Measurements from ENCODE around the gene CORO2B.

Gene CORO2B

DNA sequence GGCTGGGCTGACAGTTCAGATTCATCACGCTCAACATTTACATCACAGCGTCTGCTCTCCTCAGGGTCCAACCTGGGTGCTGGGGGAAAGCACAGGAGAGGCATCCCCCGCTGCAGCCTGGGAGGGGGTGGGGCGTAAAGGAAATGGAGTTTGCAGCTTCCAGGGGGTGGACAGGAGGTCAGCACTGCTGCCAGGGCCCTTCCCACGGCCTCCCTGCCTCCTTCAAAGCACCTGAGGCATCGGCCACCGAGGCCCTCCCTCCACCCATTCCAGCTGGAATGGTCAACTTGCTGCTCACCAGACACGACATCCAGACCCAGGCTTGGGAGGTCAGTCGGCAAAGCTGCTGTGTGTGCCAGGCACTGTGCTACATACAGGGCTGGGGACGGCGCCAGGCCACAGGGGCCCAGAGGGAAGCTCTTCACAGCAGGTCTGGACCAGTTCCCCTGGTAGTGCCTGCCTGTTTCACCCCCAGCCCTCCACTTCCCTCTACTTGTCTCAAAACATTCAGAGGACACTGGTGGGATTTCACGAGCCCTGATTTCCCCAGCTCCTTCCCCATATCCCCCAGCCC, 121.2 kb downstream of the CORO2B start:
- no peak for DNase-seq (ENCODE audit: low read depth)

DNA sequence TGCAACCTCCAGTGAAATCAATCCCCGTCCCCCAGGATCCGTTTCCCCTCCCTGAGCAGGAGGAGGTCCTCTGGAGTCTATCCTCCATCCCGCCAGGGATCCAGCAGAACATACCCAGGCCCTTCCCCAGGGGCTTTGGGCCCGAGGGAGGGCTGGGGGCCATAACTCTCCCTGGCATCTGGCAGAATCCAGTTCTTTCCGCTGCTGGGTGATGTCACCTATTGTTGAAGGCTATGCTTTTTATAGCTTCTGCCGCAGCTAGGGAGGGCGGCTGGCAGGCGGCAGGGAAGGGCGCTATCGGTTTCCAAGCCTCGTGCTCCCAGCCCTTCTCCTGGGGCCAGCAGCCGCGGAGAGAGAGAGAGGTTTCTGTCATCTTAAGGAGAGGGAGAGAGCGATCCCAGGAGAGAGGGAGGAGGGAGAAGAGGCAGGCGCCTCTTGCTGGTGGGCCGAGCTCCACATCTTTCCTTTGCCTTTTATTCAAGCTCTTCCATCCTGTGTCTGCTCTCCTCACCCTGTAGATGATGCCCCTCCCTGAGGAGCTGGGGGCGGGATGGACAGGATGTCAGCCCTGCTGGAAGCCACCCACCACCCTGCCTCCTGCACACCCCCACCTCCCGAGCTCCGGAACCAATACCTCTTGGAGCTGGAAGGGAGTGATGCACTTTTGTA, 121.8 kb downstream of the CORO2B start:
- no peak for DNase-seq (ENCODE audit: low read depth)

- DNase-seq (ENCODE audit: low read depth), result no peak
Measured at GRCh38 chr15:68701886-68702285, 123.1 kb downstream of the CORO2B start.

GRCh38 chr15:68704496-68705021, 125.8 kb downstream of the CORO2B start:
- DNase-seq (ENCODE audit: low read depth), result no peak

DNA sequence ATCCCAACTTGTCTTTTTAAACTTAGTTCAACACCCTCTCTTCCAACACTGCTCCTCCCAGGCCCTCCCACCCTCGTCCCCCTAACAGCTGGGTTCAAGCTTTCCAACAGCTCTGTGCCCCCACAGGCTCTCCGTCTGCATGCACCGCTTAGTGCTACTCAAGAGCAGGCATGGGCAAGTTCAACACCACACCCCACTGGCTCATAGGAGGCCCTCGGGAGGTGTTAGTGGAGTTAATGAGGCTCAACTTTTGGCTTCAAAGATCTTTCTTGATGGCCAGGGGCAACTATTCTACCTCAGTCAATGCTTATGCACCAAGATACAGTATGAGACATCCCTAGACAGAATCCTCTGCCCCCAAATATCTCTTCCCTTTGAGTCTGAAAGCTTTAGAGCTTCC, 127.5 kb downstream of the CORO2B start:
- no peak for DNase-seq (ENCODE audit: low read depth)

- DNase-seq (ENCODE audit: low read depth), result no peak
Measured at GRCh38 chr15:68706931-68707330, 128.1 kb downstream of the CORO2B start.

DNA sequence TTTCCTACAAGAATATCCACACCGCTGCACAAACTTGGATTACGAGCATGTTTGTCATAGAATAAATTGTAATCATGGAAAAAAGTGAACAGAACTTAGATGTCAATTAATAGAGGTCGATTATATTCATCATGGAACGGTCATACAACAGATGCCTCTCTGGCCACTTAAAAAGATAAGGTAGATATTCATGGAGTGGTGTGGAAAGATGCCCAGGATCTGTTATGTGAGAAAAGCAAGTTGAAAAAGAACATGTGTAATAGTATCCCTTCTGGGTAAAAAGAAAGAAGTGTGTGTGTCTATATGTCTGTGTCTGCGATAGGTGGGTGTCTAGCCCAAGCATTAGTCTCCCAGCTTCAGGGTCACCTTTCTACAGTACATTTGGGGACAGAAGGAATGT, 128.6 kb downstream of the CORO2B start:
- no peak for DNase-seq (ENCODE audit: low read depth)

- no peak for DNase-seq (ENCODE audit: low read depth)
Measured at GRCh38 chr15:68709876-68710275, 131.1 kb downstream of the CORO2B start.

GRCh38 chr15:68710536-68710935, 131.7 kb downstream of the CORO2B start:
- no peak for DNase-seq (ENCODE audit: low read depth)

DNA sequence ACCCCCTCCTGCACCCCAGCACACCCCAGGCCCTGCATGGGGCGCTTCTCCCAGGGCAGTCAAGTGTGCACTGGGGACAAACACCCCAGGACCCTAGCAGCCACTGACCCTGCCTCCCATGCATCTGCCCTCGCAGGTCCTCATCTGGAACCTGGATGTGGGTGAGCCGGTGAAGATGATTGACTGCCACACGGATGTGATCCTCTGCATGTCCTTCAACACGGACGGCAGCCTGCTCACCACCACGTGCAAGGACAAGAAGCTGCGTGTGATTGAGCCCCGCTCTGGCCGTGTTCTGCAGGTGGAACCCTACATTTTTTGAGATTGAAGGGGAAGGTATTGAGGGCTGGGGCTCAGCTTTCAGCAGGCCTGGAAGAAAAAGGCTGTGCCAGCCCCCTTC, 132.6 kb downstream of the CORO2B start:
- DNase-seq (ENCODE audit: low read depth), result no peak

DNA sequence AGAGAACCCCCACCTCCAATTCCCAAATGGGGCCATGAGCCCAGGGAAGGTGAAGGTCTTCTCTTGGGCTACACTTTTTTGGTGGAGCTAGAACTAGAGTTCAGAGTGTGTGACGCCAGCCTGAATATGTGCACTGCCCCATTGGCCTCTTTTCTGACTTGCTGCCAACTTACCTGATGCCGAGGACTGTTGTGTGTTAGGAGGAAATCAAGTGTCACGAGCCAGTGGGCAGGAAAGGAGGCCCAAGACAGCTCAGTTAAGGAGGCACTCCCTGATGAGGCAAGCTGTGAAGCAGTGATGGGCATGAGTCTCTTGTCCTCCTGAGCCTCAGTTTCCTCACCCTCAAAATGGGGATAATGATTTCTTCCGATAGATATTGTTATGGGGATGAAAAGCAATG, 134.1 kb downstream of the CORO2B start:
- no peak for DNase-seq (ENCODE audit: low read depth)

DNA sequence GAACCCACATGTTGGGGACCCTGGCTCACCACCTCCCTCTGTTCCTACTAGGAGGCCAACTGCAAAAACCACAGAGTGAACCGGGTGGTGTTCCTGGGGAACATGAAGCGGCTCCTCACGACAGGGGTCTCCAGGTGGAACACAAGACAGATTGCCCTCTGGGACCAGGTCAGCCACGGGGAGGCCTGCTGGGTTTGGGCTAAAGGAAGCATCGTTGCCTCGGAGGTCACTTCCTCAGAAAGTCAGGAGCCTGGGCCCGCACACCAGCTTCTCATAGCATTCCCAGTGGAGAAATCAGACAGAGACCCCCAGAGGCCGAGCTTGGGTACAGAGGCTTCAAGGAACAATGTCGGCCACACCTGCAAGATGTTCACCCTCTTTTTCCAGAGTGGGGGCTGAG, 135.1 kb downstream of the CORO2B start:
- DNase-seq (ENCODE audit: low read depth), result no peak

DNA sequence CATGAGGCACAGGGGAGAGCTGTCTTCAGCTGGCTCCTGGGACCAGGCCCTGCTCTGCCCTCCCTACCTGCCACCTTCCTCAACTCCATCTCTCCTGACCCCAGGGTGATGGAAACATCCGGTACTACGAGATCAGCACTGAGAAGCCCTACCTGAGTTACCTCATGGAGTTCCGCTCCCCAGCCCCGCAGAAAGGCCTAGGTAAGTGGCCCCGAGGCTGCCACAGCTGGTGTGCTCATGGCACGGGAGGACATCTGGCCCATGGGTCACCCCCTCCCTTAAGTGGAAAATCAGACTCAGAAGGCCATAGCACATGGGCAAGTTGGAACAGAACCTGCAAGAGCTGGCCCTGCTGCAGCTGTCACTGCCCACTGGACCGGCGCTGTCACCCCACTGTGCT, 136.3 kb downstream of the CORO2B start:
- no peak for DNase-seq (ENCODE audit: low read depth)

GRCh38 chr15:68717951-68718350, 139.2 kb downstream of the CORO2B start:
- DNase-seq (ENCODE audit: low read depth), result no peak

DNA sequence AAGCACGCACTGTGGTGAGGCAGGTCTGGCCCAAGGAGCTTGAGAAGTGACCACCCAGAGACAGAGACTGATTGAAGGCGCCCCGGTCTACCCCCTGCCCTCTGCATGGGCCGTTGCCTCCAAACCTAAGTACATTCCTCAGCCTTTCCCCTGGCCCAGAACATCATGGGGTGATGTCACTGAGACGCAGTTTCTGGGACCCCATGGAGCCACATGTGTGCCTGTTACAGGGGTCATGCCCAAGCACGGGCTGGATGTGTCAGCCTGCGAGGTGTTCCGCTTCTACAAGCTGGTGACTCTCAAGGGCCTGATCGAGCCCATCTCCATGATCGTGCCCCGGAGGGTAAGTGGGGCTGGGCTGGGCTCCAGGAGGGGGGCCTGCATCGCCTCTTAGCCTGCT, 139.7 kb downstream of the CORO2B start:
- no peak for DNase-seq (ENCODE audit: low read depth)

GRCh38 chr15:68719051-68719450, 140.3 kb downstream of the CORO2B start:
- DNase-seq (ENCODE audit: low read depth), result no peak

- DNase-seq (ENCODE audit: low read depth), result no peak
Measured at GRCh38 chr15:68719672-68720071, 140.9 kb downstream of the CORO2B start.

- no peak for DNase-seq (ENCODE audit: low read depth)
Measured at GRCh38 chr15:68721886-68722285, 143.1 kb downstream of the CORO2B start.

GRCh38 chr15:68725736-68726135, 146.9 kb downstream of the CORO2B start:
- no peak for DNase-seq (ENCODE audit: low read depth)

DNA sequence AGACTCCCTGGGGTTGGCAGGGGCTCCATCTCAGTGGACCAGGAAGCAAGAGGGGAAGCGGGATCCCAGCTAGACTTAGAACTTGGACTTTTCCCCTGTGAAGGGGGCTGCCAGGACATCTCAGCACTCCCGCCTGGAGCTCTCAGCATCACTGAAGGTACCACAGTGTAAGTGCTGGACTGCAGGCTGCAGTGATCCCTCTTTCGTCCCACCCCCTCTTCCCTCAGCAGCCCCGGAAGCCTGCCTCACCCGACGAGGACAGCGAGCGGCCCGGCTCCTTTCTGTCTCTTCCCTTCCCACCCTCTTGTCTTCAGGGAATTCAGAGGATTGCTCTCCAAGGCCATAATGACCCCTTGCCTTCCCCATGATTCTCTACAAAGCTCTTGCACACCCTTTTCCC, 147.5 kb downstream of the CORO2B start:
- DNase-seq (ENCODE audit: low read depth), result no peak

DNA sequence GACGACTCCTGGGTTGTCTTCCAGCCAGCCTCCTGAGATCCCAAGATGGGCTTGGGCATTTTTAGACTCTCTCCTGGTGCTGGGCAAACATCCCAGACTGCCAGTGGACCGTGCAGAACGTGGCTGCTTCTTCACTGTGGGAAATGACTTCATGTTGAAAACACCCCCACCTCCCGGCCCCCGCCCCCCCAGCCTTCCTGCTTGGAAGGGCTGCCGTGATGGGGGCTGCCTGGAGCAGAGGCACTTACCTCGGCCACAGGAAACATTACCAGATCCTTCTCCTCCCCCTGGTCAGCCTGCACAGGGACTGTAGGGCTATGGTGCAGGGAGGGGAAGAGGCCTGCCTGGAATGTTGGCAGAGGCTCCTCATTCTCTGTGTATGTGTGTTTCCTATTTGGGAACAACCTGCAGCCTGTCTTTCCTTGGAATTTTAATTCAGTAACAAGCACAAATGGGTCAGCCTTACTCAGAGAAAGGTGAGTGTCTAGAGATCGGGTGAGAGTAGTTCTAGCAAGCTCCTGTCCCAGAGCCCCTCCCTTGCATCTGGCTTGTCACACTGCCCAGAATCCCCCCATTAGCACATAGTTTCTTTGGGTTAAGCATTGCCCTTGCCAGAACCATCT, 151.1 kb downstream of the CORO2B start:
- no peak for DNase-seq (ENCODE audit: low read depth)

DNA sequence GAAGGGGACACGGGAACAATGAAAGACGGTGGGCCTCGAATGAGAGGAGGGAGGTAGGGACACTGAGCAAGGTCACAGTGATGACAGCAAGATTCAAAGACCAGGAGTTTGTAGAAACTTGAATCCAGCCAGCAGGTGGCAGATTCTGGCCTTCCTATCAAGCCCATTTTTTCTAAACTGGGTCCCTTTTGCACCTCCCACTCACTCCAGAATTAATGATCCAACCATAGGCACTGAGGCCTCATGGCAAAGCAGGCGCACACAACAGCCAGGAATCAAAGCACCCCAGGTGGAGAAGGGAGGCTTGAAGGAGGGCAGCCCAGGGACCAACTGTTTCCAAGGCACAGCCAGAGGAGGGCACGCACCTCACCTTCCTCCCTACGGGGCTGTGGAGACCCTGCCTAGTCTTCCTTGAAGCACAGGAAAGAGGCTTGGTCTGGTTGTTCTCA, 151.7 kb downstream of the CORO2B start:
- no peak for DNase-seq (ENCODE audit: low read depth)

Data from activated T-cell treated with anti-CD3 and anti-CD28 coated beads for 1 hour (primary cell).